Suprapubic skin (tissue), 4 donors: ENCODE data around the gene CTNND2. TPM values are rescaled to one million over a fixed set of nuclear protein-coding genes. Genes with fewer than 3 reads are reported as not detected.

Experiments used
- DNase-seq, 2 donors: peaks; one replicate each; pipeline ENCODE4 v3.0.0-alpha.2; 2019; ENCODE audit warnings: low spot score in 2 of 2
- H3K27ac ChIP-seq: fragments of 200-600 bp; sonication (generic); one replicate; pipeline ENCODE4 v1.5.1; 2019
- H3K27me3 ChIP-seq: fragments of 200-600 bp; sonication (generic); one replicate; pipeline ENCODE4 v1.5.1; 2019
- H3K36me3 ChIP-seq: fragments of 200-600 bp; sonication (generic); one replicate; pipeline ENCODE4 v1.5.1; 2019
- H3K4me1 ChIP-seq: fragments of 200-600 bp; sonication (generic); one replicate; pipeline ENCODE4 v1.5.1; 2019
- H3K4me3 ChIP-seq: fragments of 200-600 bp; sonication (generic); one replicate; pipeline ENCODE4 v1.5.1; 2019; ENCODE audit warnings: mild to moderate bottlenecking
- H3K9me3 ChIP-seq: fragments of 200-600 bp; sonication (generic); one replicate; pipeline ENCODE4 v1.5.1; 2019
- EP300 ChIP-seq: sonication (generic); formaldehyde crosslinking; IDR thresholded peaks from one replicate; pipeline ENCODE4 v1.6.1; 2017; ENCODE audit warnings: antibody characterized with exemption
- POLR2A ChIP-seq, 2 donors: fragments of 450-650 bp; IDR thresholded peaks; one replicate each; pipeline ENCODE4 v1.6.1; 2017; ENCODE audit warnings: antibody characterized with exemption in 2 of 2, mild to moderate bottlenecking in 2 of 2, moderate library complexity in 2 of 2
- POLR2AphosphoS5 ChIP-seq, 3 donors: sonication (generic); formaldehyde crosslinking; IDR thresholded peaks; one replicate each; pipeline ENCODE4 v1.6.1; 2017; ENCODE audit warnings: antibody characterized with exemption in 3 of 3
- WGBS: methylation state at CpG from one replicate; pipeline ENCODE4 v1.1.5; 2018; 5-methylcytosine and 5-hydroxymethylcytosine counted together
- total RNA-seq, 4 donors: library from RNA; depleted of rRNA; stranded (reverse); fragments of >200 nt; gene quantifications; one replicate each; pipeline ENCODE4 v1.1.0, GENCODE V29; 2016
- TF ChIP-seq, protein P1 (sequence below), 2 donors: fragments of 200-600 bp in 1 of 2; fragments of 450-650 bp in 1 of 2; sonication (generic) in 1 of 2; IDR thresholded peaks; one replicate each; pipeline ENCODE4 v1.5.1; 2016 to 2019; ENCODE audit warnings: antibody characterized with exemption in 2 of 2, mild to moderate bottlenecking in 1 of 2, moderate library complexity in 1 of 2

The CTNND2 gene
- total RNA-seq, 4 donors from 2014 or later: 0.40 to 3.8 (median 2.2) TPM

DNA sequence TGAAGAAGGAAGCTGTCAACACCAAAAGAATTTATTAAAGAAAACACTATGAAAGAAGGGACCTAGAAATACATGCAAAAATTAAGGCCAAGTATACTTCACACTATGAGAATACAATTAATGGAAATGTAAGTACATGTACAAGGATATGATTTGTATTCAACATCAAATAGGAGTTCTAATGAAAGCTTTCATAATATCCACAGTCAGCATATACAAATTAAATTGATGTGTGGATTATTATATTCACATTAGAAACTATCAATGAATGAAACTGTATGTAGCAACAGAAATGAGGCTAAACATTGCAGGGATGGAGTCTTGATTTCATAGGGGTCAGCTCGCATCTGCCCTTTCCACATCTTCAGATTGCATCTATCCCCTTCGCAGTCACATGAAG lies 401.5 kb downstream of the CTNND2 start:
- no peaks in the 10 kb centered on the region for H3K36me3 ChIP-seq
- no peak overlapping the region for H3K4me3 ChIP-seq
- no peak for DNase-seq
- H3K27me3 ChIP-seq: no peaks in the 10 kb centered on the region
- no peak overlapping the region for H3K27ac ChIP-seq
- H3K4me1 ChIP-seq: peaks cover 3% of the 10 kb centered on the region
- H3K9me3 ChIP-seq: no peaks in the 10 kb centered on the region
- no peak for TF ChIP-seq POLR2AphosphoS5 (IDR thresholded peaks at IDR 0.05)
- TF ChIP-seq EP300: no peak
- no peak for TF ChIP-seq POLR2A (IDR thresholded peaks at IDR 0.05)
- TF ChIP-seq, protein P1, sequence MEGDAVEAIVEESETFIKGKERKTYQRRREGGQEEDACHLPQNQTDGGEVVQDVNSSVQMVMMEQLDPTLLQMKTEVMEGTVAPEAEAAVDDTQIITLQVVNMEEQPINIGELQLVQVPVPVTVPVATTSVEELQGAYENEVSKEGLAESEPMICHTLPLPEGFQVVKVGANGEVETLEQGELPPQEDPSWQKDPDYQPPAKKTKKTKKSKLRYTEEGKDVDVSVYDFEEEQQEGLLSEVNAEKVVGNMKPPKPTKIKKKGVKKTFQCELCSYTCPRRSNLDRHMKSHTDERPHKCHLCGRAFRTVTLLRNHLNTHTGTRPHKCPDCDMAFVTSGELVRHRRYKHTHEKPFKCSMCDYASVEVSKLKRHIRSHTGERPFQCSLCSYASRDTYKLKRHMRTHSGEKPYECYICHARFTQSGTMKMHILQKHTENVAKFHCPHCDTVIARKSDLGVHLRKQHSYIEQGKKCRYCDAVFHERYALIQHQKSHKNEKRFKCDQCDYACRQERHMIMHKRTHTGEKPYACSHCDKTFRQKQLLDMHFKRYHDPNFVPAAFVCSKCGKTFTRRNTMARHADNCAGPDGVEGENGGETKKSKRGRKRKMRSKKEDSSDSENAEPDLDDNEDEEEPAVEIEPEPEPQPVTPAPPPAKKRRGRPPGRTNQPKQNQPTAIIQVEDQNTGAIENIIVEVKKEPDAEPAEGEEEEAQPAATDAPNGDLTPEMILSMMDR (IDR thresholded peaks at IDR 0.05): no peak
- WGBS: 94% methylated on average over 2 of the region's 2 CpGs

GRCh38 chr5:11497651-11498050 lies 406.6 kb downstream of the CTNND2 start:
- no peaks in the 10 kb centered on the region for H3K27me3 ChIP-seq
- no peaks in the 10 kb centered on the region for H3K9me3 ChIP-seq
- no peak overlapping the region for H3K4me3 ChIP-seq
- H3K4me1 ChIP-seq: no peaks in the 10 kb centered on the region
- no peaks in the 10 kb centered on the region for H3K36me3 ChIP-seq
- DNase-seq: no peak
- 96% methylated on average over 1 of the region's 1 CpG for WGBS
- TF ChIP-seq POLR2A (IDR thresholded peaks at IDR 0.05) (no peak), EP300 (no peak), POLR2AphosphoS5 (IDR thresholded peaks at IDR 0.05) (no peak)
- TF ChIP-seq, protein P1 (IDR thresholded peaks at IDR 0.05): no peak
- H3K27ac ChIP-seq: no peak overlapping the region

DNA sequence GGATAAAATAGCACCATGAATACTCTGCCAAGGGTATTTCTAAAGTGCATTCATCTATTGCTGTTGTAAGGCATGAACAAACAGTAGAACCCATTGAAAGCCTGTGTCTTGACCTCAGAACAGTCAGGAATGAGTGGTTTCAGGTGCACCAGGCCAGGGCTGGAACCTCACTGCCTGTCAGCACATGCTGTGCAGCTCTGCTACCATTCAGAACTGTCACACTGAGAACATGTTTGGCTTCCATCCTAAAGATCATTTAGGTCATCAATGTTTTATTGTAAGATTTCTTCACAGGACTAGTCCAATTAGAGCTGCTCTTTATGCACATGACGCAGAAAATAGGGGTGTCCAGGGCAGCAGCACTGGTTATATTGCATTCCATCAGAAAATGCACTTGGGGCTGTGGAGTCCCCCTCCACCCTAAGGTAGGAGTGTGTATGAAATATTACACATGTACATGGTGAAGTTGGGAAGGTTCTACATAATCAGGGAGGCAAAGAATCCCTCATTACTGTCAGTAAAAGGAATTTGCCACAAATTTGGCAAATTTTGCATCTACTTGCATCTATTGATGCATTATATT lies 408.0 kb downstream of the CTNND2 start:
- no peaks in the 10 kb centered on the region for H3K9me3 ChIP-seq
- H3K4me1 ChIP-seq: no peaks in the 10 kb centered on the region
- no peaks in the 10 kb centered on the region for H3K36me3 ChIP-seq
- H3K27ac ChIP-seq: no peak overlapping the region
- TF ChIP-seq, protein P1 (IDR thresholded peaks at IDR 0.05): no peak
- TF ChIP-seq POLR2A (IDR thresholded peaks at IDR 0.05) (no peak), EP300 (no peak), POLR2AphosphoS5 (IDR thresholded peaks at IDR 0.05) (no peak)
- DNase-seq: no peak
- no peak overlapping the region for H3K4me3 ChIP-seq
- WGBS: 50% methylated on average over 1 of the region's 1 CpG
- no peaks in the 10 kb centered on the region for H3K27me3 ChIP-seq

DNA sequence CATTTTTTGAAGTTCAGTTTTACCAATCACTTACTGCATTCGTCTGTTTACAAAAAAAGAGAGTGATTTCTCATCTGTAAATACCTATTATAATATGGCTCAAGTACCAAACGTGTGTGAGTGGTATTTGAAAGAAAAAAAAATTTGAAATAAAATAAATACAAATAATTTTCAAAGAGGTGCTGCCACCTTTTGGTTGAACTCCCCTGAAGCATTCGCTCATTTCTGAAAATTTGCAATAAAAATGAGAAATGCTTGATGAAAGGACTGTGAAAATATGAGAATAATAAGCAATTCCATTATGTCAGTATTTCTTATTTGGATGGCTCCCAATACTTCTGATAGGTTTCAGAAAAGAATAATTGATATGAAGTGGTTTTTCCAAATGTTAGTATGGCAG lies 409.9 kb downstream of the CTNND2 start:
- no peak for DNase-seq
- H3K27me3 ChIP-seq: no peaks in the 10 kb centered on the region
- H3K4me3 ChIP-seq: no peak overlapping the region
- no peaks in the 10 kb centered on the region for H3K4me1 ChIP-seq
- no peaks in the 10 kb centered on the region for H3K36me3 ChIP-seq
- H3K27ac ChIP-seq: no peak overlapping the region
- TF ChIP-seq POLR2AphosphoS5 (IDR thresholded peaks at IDR 0.05) (no peak), POLR2A (IDR thresholded peaks at IDR 0.05) (no peak), EP300 (no peak)
- TF ChIP-seq, protein P1 (IDR thresholded peaks at IDR 0.05): no peak
- H3K9me3 ChIP-seq: no peaks in the 10 kb centered on the region
- 32% methylated on average over 3 of the region's 3 CpGs for WGBS

DNA sequence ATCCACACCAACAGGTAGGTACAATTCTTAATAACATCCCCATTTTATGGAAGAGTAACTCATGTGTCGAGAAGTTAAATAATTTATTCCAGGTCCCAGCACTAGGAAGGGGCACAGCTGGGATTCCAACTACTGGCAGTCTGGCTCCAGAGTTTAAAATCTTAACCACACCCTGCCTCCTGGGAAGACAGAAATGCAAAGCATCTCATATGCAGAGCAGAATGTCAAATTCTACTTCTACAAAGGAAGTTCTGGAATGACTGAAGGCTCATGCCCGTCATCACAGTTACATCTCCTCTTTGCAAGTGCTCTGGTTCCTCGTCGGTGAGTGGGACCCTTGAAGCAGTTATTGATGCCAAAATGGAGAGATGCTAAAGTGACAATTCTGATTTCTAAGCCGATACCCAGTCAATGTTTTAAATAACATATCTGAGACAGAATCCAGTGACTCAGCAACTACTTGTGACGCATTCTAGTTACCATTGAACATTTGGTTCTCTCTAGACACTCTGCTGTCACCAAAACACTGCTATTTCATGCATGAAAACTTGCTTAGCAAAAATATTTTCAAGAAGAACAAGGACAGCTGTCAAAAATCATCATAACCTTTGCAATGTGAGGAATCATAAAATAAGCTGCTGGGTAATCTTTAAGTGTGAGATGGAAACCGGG lies 412.7 kb downstream of the CTNND2 start:
- no peak overlapping the region for H3K27ac ChIP-seq
- no peak for DNase-seq
- no peaks in the 10 kb centered on the region for H3K36me3 ChIP-seq
- H3K4me3 ChIP-seq: no peak overlapping the region
- 58% methylated on average over 7 of the region's 7 CpGs for WGBS
- TF ChIP-seq EP300 (no peak), POLR2A (IDR thresholded peaks at IDR 0.05) (no peak), POLR2AphosphoS5 (IDR thresholded peaks at IDR 0.05) (no peak)
- TF ChIP-seq, protein P1 (IDR thresholded peaks at IDR 0.05): no peak
- no peaks in the 10 kb centered on the region for H3K4me1 ChIP-seq
- H3K27me3 ChIP-seq: no peaks in the 10 kb centered on the region
- no peaks in the 10 kb centered on the region for H3K9me3 ChIP-seq
